NB4 (cell line): Measurements from ENCODE around the gene ZBTB42.
"Not testable (repeated sequence)": the region's sequence is repeated elsewhere in the genome, so short reads cannot be mapped to it uniquely, and the experiment has no call there.

Experiments
- DNase-seq: peaks from one replicate; pipeline ENCODE4 v3.0.0; 2010; ENCODE audit warnings: low read depth
- H3K4me3 ChIP-seq: one replicate; pipeline ENCODE4 v1.5.1; 2011; ENCODE audit warnings: mild to moderate bottlenecking, low read depth, low read length, moderate library complexity
- MYC ChIP-seq: IDR thresholded peaks from 2 replicates; pipeline ENCODE4 v1.6.1; 2011; ENCODE audit warnings: low read depth, low read length
- POLR2A ChIP-seq: IDR thresholded peaks from 2 replicates; pipeline ENCODE4 v1.6.1; 2011; ENCODE audit warnings: mild to moderate bottlenecking; ENCODE audit not compliant: insufficient read length; ENCODE audit errors: extremely low read depth
- TF ChIP-seq, protein P1 (sequence below): IDR thresholded peaks from one replicate; pipeline ENCODE4 v1.5.1; 2012; ENCODE audit warnings: low read depth, low read length
- TF ChIP-seq, protein P2 (sequence below): IDR thresholded peaks from 2 replicates; pipeline ENCODE4 v1.6.1; 2011; ENCODE audit warnings: low read depth, low read length

ZBTB42 gene

DNA sequence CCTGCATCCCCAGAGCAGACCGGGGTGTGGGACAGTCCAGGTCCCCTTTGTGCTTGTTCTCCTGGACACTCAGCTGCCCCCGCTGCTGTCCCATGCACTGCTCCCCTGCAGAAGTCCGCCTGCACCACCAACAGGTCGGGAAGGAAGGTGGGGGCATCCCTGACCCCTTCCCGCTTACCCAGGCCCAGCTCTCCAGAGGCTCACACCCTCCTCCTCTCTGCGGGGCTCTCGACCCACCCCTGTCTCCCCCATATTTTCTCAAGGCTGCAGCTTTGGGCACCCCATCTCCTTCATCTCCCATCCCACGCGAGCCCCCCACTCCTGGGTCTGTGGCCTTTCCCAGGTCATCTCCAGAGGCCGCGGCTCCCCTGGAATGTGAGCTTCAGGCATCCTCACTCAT is 9.4 kb downstream of the ZBTB42 start:
- DNase-seq = no peak
- TF ChIP-seq, protein P1, sequence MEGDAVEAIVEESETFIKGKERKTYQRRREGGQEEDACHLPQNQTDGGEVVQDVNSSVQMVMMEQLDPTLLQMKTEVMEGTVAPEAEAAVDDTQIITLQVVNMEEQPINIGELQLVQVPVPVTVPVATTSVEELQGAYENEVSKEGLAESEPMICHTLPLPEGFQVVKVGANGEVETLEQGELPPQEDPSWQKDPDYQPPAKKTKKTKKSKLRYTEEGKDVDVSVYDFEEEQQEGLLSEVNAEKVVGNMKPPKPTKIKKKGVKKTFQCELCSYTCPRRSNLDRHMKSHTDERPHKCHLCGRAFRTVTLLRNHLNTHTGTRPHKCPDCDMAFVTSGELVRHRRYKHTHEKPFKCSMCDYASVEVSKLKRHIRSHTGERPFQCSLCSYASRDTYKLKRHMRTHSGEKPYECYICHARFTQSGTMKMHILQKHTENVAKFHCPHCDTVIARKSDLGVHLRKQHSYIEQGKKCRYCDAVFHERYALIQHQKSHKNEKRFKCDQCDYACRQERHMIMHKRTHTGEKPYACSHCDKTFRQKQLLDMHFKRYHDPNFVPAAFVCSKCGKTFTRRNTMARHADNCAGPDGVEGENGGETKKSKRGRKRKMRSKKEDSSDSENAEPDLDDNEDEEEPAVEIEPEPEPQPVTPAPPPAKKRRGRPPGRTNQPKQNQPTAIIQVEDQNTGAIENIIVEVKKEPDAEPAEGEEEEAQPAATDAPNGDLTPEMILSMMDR = no peak
- TF ChIP-seq, protein P2, sequence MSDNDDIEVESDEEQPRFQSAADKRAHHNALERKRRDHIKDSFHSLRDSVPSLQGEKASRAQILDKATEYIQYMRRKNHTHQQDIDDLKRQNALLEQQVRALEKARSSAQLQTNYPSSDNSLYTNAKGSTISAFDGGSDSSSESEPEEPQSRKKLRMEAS = no peak
- no peak for TF ChIP-seq MYC
- no peak for TF ChIP-seq POLR2A
- H3K4me3 ChIP-seq = no peak overlapping the region

DNA sequence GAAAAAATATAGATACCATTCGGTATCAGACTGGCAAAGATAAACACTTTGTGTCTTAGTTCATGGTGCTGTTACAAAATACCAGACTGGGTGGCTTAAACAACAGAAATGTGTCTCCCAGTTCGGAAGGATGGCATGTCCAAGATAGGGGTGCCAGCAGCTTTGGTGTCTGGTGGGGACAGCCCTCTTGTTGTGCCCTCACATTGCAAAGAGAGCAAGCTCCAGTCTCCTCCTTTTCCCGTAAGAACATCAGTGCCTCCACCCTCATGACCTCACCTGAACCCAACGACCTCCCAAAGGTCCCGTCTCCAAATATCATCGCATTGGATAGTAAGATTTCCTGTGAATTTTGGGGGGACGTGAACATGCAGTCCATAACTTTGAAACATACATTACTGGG is 12.4 kb downstream of the ZBTB42 start:
- no peak overlapping the region for H3K4me3 ChIP-seq
- TF ChIP-seq POLR2A = no peak
- TF ChIP-seq, protein P1 = no peak
- TF ChIP-seq, protein P2 = no peak
- TF ChIP-seq MYC = no peak
- no peak for DNase-seq

DNA sequence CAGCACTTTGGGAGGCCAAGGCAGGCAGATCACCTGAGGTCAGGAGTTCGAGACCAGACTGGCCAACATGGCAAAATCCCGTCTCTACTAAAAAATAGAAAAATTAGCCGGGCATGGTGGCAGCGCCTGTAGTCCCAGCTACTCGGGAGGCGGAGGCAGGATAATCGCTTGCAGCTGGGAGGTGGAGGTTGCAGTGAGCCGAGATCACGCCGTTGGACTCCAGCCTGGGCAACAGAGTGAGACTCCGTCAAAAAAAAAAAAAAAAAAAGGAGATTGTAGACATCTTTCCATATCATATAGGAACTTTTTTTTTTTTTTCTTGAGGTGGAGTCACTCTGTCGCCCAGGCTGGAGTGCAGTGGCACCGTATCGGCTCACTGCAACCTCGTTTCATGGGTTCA is 13.8 kb downstream of the ZBTB42 start:
- DNase-seq = not testable (repeated sequence)
- peak overlapping the region; percentile 75 for H3K4me3 ChIP-seq

DNA sequence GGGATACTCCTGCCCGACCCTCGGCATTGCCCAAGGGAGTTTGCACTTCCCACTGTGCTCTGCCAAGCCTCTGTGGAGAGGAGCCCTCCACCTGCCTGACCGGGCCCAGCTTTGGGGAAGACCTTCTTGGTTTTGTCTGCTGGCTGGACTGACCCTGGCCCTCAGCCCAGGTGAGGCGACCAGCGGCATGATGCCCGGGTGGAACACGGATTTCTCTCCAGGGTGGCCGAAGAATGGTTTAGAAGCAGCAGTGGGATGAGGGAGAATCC is 15.6 kb downstream of the ZBTB42 start:
- no peak for DNase-seq
- TF ChIP-seq, protein P1 = no peak
- TF ChIP-seq, protein P2 = no peak
- no peak for TF ChIP-seq POLR2A
- TF ChIP-seq MYC = no peak
- peak overlapping the region; percentile 76 for H3K4me3 ChIP-seq

DNA sequence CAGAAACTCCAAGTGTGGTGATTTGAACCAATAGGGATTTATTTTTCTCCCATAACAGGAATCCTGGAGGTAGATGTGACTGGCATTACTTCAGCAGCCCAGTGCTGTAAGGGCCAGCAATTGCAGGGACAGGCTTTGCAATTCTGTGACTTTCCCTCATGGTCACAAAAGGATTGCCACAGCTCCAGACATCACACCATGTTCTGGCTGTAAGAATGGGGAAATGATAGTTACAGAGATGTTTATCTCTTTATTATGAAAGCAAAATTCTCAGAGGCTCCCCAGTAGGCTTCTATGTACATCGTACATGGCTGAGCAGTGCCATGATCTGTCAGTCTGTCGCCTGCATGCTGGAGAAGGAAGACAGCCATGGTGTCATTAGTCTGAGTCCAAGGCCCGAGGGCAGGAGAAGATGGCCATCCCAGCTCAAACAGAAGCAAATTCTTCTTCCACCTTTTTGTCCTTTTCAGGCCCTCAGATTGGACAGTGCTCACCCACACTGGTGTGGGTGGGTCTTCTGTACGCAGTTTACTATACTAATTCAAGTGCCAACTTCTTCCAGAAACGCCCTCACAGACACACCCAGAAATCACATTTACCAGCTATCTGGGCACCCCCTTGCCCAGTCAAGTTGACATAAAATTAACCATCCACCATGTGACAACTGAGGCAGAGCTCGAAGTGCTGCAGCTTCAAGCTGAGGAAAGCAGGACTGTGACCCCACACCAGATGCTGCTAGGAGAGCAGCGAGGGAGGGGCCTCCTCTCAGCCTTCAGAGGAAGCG is 17.2 kb downstream of the ZBTB42 start:
- no peak for DNase-seq
- TF ChIP-seq, protein P2 = no peak
- no peak overlapping the region for H3K4me3 ChIP-seq

DNA sequence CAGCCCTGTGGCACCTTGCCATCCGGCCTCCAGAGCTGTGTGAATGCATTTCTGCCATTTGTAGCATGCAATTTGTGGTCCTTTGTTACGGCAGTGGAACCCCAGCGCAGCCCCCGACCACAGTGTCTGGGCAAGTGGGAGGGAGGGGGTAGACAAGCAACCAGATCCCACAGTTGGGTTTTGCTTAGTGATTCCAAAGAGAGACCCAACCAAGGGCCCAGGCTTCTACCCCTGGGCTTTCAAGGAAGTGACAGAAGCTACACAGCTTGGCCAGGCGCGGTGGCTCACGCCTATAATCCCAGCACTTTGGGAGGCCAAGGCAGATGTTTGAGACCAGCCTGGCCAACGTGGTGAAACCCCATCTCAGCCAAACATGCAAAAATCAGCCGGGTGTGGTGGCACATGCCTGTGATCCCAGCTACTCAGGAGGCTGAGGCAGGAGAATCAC is 17.8 kb downstream of the ZBTB42 start:
- H3K4me3 ChIP-seq = no peak overlapping the region
- no peak for DNase-seq
- TF ChIP-seq, protein P1 = no peak
- TF ChIP-seq POLR2A = no peak
- TF ChIP-seq, protein P2 = no peak

DNA sequence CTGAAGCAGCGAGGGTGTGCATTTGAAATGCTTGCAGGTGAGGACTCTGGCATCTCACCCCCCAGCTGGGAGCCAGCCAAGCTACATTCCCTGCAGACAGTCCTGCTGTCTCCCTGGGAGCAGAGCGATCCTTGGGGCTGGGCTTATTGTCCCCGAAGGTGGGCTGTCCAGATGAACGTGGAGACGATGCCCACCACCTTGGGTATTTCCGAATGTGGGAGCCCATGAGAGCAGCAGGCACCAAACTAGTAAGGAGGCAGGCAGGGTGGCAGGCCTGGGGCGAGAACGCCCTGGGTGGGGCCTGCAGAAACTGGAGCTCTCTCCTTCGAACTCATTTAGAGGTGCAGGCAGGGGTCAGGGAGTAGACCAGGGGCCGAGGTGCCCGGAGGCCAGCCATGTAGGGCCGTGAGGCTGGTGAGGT is 18.5 kb downstream of the ZBTB42 start:
- no peak for DNase-seq
- no peak overlapping the region for H3K4me3 ChIP-seq
- TF ChIP-seq POLR2A (no peak), MYC (no peak)
- TF ChIP-seq, protein P1 = no peak
- TF ChIP-seq, protein P2 = no peak
